HEK293 (cell line): Measurements from ENCODE around the gene ITGAL.
A peak's percentile ranks its signal among the peaks of the same experiment; 100 is the strongest.

Experiments
- CTCF ChIA-PET: fragments of 350-600 bp; formaldehyde crosslinking; extraction: SDS; loops from one replicate; lab custom pipeline; 2021; ENCODE audit warnings: antibody characterized with exemption; lab: Yijun Ruan, JAX
- POLR2A ChIA-PET: fragments of 300-600 bp; formaldehyde crosslinking; extraction: SDS; loops from one replicate; lab custom pipeline; 2020; ENCODE audit warnings: antibody characterized with exemption, inconsistent platforms; lab: Yijun Ruan, JAX
- H3K27ac ChIP-seq: fragments of 200-500 bp; sonication (Bioruptor generic); 2 replicates; pipeline ENCODE4 v1.5.1; 2014; ENCODE audit warnings: low read depth, low read length, control low read depth, inconsistent platforms; ENCODE audit errors: extremely low read depth
- H3K36me3 ChIP-seq, 2 experiments: fragments of 200-500 bp in 1 of 2; sonication (Bioruptor generic) in 1 of 2; 1 replicate in 1 of 2; 2 replicates in 1 of 2; pipeline ENCODE4 v1.5.1; 2014 to 2017; ENCODE audit warnings: inconsistent platforms in 2 of 2, low read length in 2 of 2; ENCODE audit not compliant: control insufficient read depth in 2 of 2, insufficient read depth in 1 of 2
- H3K4me1 ChIP-seq: fragments of 200-500 bp; sonication (Bioruptor generic); 2 replicates; pipeline ENCODE4 v1.5.1; 2014; ENCODE audit warnings: mild to moderate bottlenecking, low read length, inconsistent platforms; ENCODE audit not compliant: control insufficient read depth, insufficient read depth
- H3K4me3 ChIP-seq: 2 replicates; pipeline ENCODE4 v1.5.1; 2011; ENCODE audit warnings: low read depth, mild to moderate bottlenecking, control low read depth, low read length, moderate library complexity
- H3K9me3 ChIP-seq: fragments of 200-500 bp; sonication (Bioruptor generic); 2 replicates; pipeline ENCODE4 v1.5.1; 2014; ENCODE audit warnings: low read depth, low read length, inconsistent platforms; ENCODE audit not compliant: control insufficient read depth, insufficient read depth
- EGR2 ChIP-seq: fragments of 450-650 bp; formaldehyde crosslinking; IDR thresholded peaks from 2 replicates; pipeline ENCODE4 v1.5.1; 2016; ENCODE audit warnings: low read depth, missing biosample characterization, missing genetic modification characterization
- GLIS1 ChIP-seq: fragments of 450-650 bp; formaldehyde crosslinking; IDR thresholded peaks from 2 replicates; pipeline ENCODE4 v1.5.1; 2016; ENCODE audit warnings: missing biosample characterization, missing genetic modification characterization
- IKZF3 ChIP-seq: fragments of 450-650 bp; IDR thresholded peaks from 2 replicates; pipeline ENCODE4 v1.5.0; 2018; ENCODE audit warnings: missing biosample characterization, mild to moderate bottlenecking, missing genetic modification characterization, moderate library complexity
- SCRT2 ChIP-seq: fragments of 450-650 bp; formaldehyde crosslinking; IDR thresholded peaks from 2 replicates; pipeline ENCODE4 v1.5.1; 2016; ENCODE audit warnings: missing biosample characterization, missing genetic modification characterization
- TRIM28 ChIP-seq: IDR thresholded peaks from 2 replicates; pipeline ENCODE4 v1.6.1; 2011; ENCODE audit warnings: low read length, control low read depth, borderline replicate concordance
- ZBTB21 ChIP-seq: fragments of 450-650 bp; formaldehyde crosslinking; IDR thresholded peaks from 2 replicates; pipeline ENCODE4 v1.5.1; 2017; ENCODE audit warnings: missing biosample characterization, missing genetic modification characterization
- ZNF114 ChIP-seq: fragments of 450-650 bp; formaldehyde crosslinking; IDR thresholded peaks from 2 replicates; pipeline ENCODE4 v1.5.0; 2017; ENCODE audit warnings: missing biosample characterization, missing genetic modification characterization
- ZNF133 ChIP-seq: fragments of 450-650 bp; formaldehyde crosslinking; IDR thresholded peaks from 2 replicates; pipeline ENCODE4 v1.5.1; 2016; ENCODE audit warnings: missing biosample characterization, missing genetic modification characterization
- ZNF155 ChIP-seq: fragments of 450-650 bp; formaldehyde crosslinking; IDR thresholded peaks from 2 replicates; pipeline ENCODE4 v1.5.1; 2016; ENCODE audit warnings: missing biosample characterization, missing genetic modification characterization
- ZNF521 ChIP-seq: fragments of 450-650 bp; formaldehyde crosslinking; IDR thresholded peaks from 2 replicates; pipeline ENCODE4 v1.5.1; 2017; ENCODE audit warnings: missing biosample characterization, mild to moderate bottlenecking, missing genetic modification characterization
- ZNF600 ChIP-seq: fragments of 450-650 bp; formaldehyde crosslinking; IDR thresholded peaks from 2 replicates; pipeline ENCODE4 v1.5.1; 2016; ENCODE audit warnings: missing biosample characterization, missing genetic modification characterization
- ZNF677 ChIP-seq: fragments of 450-650 bp; IDR thresholded peaks from 2 replicates; pipeline ENCODE4 v1.5.0; 2018; ENCODE audit warnings: missing biosample characterization, mild to moderate bottlenecking, missing genetic modification characterization, moderate library complexity
- ZSCAN30 ChIP-seq: fragments of 450-650 bp; IDR thresholded peaks from 2 replicates; pipeline ENCODE4 v1.5.1; 2018; ENCODE audit warnings: missing biosample characterization, mild to moderate bottlenecking, missing genetic modification characterization, moderate library complexity
- TF ChIP-seq, protein P1 (sequence below): fragments of 450-650 bp; formaldehyde crosslinking; IDR thresholded peaks from 2 replicates; pipeline ENCODE4 v1.5.1; 2016; ENCODE audit warnings: missing biosample characterization, missing genetic modification characterization
- TF ChIP-seq, protein P2 (sequence below): fragments of 450-650 bp; IDR thresholded peaks from 2 replicates; pipeline ENCODE4 v1.5.1; 2018; ENCODE audit warnings: missing biosample characterization, mild to moderate bottlenecking, missing genetic modification characterization
- TF ChIP-seq, protein P3 (sequence below): fragments of 450-650 bp; formaldehyde crosslinking; IDR thresholded peaks from 2 replicates; pipeline ENCODE4 v1.5.1; 2017; ENCODE audit warnings: missing biosample characterization, missing genetic modification characterization

ITGAL gene

DNA sequence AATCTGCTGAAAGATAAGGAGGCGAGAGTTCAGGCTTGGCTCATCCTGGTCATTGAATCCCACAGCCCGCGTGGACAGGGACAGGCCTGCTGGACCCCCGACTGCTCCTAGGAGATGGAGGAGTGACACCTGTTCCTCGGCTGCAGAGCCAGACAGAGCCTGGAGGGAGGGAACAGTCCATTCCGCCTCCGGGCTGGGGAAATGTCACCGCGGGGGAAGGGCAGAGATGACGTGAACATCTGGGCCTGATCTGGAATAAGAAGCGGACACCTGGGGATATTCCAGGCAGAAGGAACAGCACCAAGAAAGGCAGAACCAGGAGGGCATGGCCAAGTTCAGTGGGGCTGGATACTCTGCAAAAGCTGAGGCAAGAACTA lies 60.6 kb downstream of the ITGAL start:
- CTCF ChIA-PET: interaction anchor here (2.9 kb wide), 1 partner anchor 65 kb away, joined by 11 read pairs; no protein-coding TSS in a partner anchor
- peaks cover 6 to 30% of the 10 kb centered on the region in 2 experiments; a peak in 2 of 3 replicates for H3K36me3 ChIP-seq
- H3K4me1 ChIP-seq: peaks cover 2% of the 10 kb centered on the region; the same call in 1 of the 2 replicates
- TF ChIP-seq ZNF155 (tag by site-specific recombination) (no peak), ZBTB21 (tag by site-specific recombination) (no peak), ZNF600 (tag by site-specific recombination) (peak; percentile 59), IKZF3 (peak; percentile 27; the same call in 1 of the 2 replicates), SCRT2 (tag by site-specific recombination) (peak; percentile 43), ZNF521 (tag by site-specific recombination) (no peak), EGR2 (tag by site-specific recombination) (peak; percentile 56), TRIM28 (no peak), ZSCAN30 (tag by site-specific recombination) (no peak), ZNF677 (tag by site-specific recombination) (no peak)
- TF ChIP-seq, protein P1, sequence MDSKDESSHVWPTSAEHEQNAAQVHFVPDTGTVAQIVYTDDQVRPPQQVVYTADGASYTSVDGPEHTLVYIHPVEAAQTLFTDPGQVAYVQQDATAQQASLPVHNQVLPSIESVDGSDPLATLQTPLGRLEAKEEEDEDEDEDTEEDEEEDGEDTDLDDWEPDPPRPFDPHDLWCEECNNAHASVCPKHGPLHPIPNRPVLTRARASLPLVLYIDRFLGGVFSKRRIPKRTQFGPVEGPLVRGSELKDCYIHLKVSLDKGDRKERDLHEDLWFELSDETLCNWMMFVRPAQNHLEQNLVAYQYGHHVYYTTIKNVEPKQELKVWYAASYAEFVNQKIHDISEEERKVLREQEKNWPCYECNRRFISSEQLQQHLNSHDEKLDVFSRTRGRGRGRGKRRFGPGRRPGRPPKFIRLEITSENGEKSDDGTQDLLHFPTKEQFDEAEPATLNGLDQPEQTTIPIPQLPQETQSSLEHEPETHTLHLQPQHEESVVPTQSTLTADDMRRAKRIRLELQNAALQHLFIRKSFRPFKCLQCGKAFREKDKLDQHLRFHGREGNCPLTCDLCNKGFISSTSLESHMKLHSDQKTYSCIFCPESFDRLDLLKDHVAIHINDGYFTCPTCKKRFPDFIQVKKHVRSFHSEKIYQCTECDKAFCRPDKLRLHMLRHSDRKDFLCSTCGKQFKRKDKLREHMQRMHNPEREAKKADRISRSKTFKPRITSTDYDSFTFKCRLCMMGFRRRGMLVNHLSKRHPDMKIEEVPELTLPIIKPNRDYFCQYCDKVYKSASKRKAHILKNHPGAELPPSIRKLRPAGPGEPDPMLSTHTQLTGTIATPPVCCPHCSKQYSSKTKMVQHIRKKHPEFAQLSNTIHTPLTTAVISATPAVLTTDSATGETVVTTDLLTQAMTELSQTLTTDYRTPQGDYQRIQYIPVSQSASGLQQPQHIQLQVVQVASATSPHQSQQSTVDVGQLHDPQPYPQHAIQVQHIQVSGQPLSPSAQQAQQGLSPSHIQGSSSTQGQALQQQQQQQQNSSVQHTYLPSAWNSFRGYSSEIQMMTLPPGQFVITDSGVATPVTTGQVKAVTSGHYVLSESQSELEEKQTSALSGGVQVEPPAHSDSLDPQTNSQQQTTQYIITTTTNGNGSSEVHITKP (tag by site-specific recombination): peak; percentile 42; the same call in 1 of the 2 replicates
- TF ChIP-seq, all 188 proteins: peak for 5
- H3K4me3 ChIP-seq: no peak overlapping the region
- POLR2A ChIA-PET: interaction anchor here (2.2 to 3.7 kb wide), 3 partner anchors 24 to 115 kb away, joined by 7 to 69 read pairs (median 15); partner anchors contain the start of genes DCTPP1 and ZNF764
- H3K9me3 ChIP-seq: no peaks in the 10 kb centered on the region
- no peak overlapping the region for H3K27ac ChIP-seq

DNA sequence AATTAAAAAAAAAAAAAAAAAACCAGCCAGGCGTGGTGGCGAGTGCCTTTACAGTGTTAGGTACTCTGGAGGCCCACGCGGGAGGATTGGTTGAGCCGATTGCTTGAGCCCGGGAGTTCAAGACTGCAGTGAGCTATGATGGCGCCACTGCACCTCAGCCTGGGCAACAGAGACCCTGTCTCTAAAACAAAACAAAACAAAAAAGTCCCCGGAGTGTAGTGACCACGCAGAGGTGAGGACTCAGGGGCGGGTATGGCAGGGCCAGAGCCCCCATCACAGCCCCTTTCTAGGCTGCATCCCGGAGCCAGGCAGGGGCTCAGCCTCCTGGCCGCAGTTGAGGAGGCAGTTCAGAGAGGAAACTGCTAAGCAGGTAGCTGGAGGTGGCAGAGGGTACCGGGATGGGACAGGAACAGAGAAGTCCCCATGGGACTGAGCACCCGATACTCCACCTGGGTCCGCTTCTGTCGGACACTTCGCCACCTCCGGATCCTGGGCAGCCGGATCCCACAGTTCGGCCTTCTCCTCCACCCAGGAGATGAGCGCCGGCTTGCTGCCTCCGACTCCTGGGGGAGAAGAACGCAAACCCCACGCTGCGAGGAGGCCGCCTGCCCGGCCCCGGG lies 61.3 kb downstream of the ITGAL start:
- ChIA-PET POLR2A (interaction anchor here (0.7 to 3.7 kb wide), 7 partner anchors 19 to 163 kb away, joined by 3 to 69 read pairs (median 7); partner anchors contain the start of genes DCTPP1, TBC1D10B, ZNF688 and ZNF764), CTCF (interaction anchor here (0.6 to 2.9 kb wide), 6 partner anchors 8 to 422 kb away, joined by 3 to 11 read pairs (median 5); no protein-coding TSS in a partner anchor)
- Histone ChIP-seq H3K27ac (peak overlapping the region; percentile 91), H3K36me3 (peaks cover 6 to 30% of the 10 kb centered on the region in 2 experiments; a peak in 2 of 3 replicates), H3K4me1 (peaks cover 2% of the 10 kb centered on the region; the same call in 1 of the 2 replicates), H3K4me3 (peak overlapping the region; percentile 59), H3K9me3 (no peaks in the 10 kb centered on the region)
- TF ChIP-seq, protein P2, sequence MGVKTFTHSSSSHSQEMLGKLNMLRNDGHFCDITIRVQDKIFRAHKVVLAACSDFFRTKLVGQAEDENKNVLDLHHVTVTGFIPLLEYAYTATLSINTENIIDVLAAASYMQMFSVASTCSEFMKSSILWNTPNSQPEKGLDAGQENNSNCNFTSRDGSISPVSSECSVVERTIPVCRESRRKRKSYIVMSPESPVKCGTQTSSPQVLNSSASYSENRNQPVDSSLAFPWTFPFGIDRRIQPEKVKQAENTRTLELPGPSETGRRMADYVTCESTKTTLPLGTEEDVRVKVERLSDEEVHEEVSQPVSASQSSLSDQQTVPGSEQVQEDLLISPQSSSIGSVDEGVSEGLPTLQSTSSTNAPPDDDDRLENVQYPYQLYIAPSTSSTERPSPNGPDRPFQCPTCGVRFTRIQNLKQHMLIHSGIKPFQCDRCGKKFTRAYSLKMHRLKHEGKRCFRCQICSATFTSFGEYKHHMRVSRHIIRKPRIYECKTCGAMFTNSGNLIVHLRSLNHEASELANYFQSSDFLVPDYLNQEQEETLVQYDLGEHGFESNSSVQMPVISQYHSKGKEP (tag by site-specific recombination): no peak
- TF ChIP-seq, protein P3, sequence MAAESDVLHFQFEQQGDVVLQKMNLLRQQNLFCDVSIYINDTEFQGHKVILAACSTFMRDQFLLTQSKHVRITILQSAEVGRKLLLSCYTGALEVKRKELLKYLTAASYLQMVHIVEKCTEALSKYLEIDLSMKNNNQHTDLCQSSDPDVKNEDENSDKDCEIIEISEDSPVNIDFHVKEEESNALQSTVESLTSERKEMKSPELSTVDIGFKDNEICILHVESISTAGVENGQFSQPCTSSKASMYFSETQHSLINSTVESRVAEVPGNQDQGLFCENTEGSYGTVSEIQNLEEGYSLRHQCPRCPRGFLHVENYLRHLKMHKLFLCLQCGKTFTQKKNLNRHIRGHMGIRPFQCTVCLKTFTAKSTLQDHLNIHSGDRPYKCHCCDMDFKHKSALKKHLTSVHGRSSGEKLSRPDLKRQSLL: peak; percentile 91; the same call in 1 of the 2 replicates
- TF ChIP-seq ZNF133 (tag by site-specific recombination) (no peak), ZNF114 (tag by site-specific recombination) (no peak), GLIS1 (tag by site-specific recombination) (peak; percentile 48; the same call in 1 of the 2 replicates), ZNF677 (tag by site-specific recombination) (no peak)
